Natural killer cell (primary cell): Measurements from ENCODE around the gene RSU1. TPM values are rescaled to one million over a fixed set of nuclear protein-coding genes. Genes with fewer than 3 reads are reported as not detected.
A peak's percentile ranks its signal among the peaks of the same experiment; 100 is the strongest.

Experiments used
- ATAC-seq, 3 donors: fragments of 150-1000 bp in 2 of 3; fragments of 200-7000 bp in 1 of 3; cut with Tn5 transposase; 1 replicate in 1 of 3; 2 replicates in 2 of 3; pipeline ENCODE4 v1.10.0; 2021; ENCODE audit warnings: mild to moderate bottlenecking in 2 of 3, moderate library complexity in 2 of 3
- DNase-seq, 2 donors: peaks; one replicate each; pipeline versions ENCODE4 v3.0.0 to v3.0.0-alpha.2; 2013 to 2021; ENCODE audit warnings: mixed read lengths in 1 of 2
- H3K27ac ChIP-seq: one replicate; pipeline ENCODE4 v1.5.1; 2013; ENCODE audit warnings: mild to moderate bottlenecking, low read length
- H3K27me3 ChIP-seq: one replicate; pipeline ENCODE4 v1.6.1; 2013; ENCODE audit warnings: low read length; ENCODE audit not compliant: control insufficient read depth, insufficient read depth
- H3K36me3 ChIP-seq: one replicate; pipeline ENCODE4 v1.6.1; 2013; ENCODE audit warnings: low read length; ENCODE audit not compliant: control insufficient read depth, insufficient read depth
- H3K4me1 ChIP-seq: one replicate; pipeline ENCODE4 v1.6.1; 2013; ENCODE audit warnings: low read length; ENCODE audit not compliant: control insufficient read depth, insufficient read depth
- H3K4me3 ChIP-seq: one replicate; pipeline ENCODE4 v1.5.1; 2013; ENCODE audit warnings: low read length
- H3K9me3 ChIP-seq: one replicate; pipeline ENCODE4 v1.6.1; 2013; ENCODE audit warnings: low read length; ENCODE audit not compliant: control insufficient read depth, insufficient read depth
- H3K27ac Mint-ChIP-seq, 2 donors: one replicate each; pipeline ENCODE4 v1.8.0; 2022; ENCODE audit warnings: mild to moderate bottlenecking in 2 of 2, mixed read lengths in 2 of 2, moderate library complexity in 1 of 2
- H3K27me3 Mint-ChIP-seq, 2 donors: one replicate each; pipeline ENCODE4 v1.8.0; 2022; ENCODE audit warnings: low read depth in 2 of 2, mixed read lengths in 2 of 2
- H3K36me3 Mint-ChIP-seq: one replicate; pipeline ENCODE4 v1.8.0; 2022; ENCODE audit warnings: mixed read lengths
- H3K4me1 Mint-ChIP-seq, 2 donors: one replicate each; pipeline ENCODE4 v1.8.0; 2022; ENCODE audit warnings: mixed read lengths in 2 of 2
- H3K4me3 Mint-ChIP-seq: one replicate; pipeline ENCODE4 v1.8.0; 2022; ENCODE audit warnings: mild to moderate bottlenecking, moderate library complexity, mixed read lengths
- H3K9me3 Mint-ChIP-seq, 2 donors: one replicate each; pipeline ENCODE4 v1.8.0; 2022; ENCODE audit warnings: mixed read lengths in 2 of 2
- WGBS: methylation state at CpG from one replicate; pipeline ENCODE4 v1.1.7; 2013; ENCODE audit warnings: missing lambda C conversion rate; ENCODE audit not compliant: insufficient coverage; 5-methylcytosine and 5-hydroxymethylcytosine counted together
- intact Hi-C: fragments of 100-400 bp; cut with micrococcal nuclease; formaldehyde crosslinking; loops from one replicate; pipeline ENCODE4 v1.14.2; 2022
- total RNA-seq, 4 donors: library from RNA; stranded (reverse); fragments of 120-200 nt in 1 of 4; gene quantifications; one replicate each; pipeline versions ENCODE4 v1.2.3 to v1.2.4, GENCODE V29; 2013 to 2022
- TF ChIP-seq, protein P1 (sequence below): fragments of 200-600 bp; IDR thresholded peaks from one replicate; pipeline ENCODE4 v1.8.0; 2022; ENCODE audit warnings: antibody characterized with exemption

The RSU1 gene
- total RNA-seq, 3 donors from 2014 or later (not counting 1 experiment from before 2014, with no cell fraction given) = 75.0 to 85.3 (median 80.0) TPM

- Histone ChIP-seq H3K9me3 (no peaks in the 10 kb centered on the region), H3K27me3 (no peaks in the 10 kb centered on the region), H3K27ac (no peak overlapping the region), H3K4me3 (no peak overlapping the region), H3K4me1 (peaks cover 11% of the 10 kb centered on the region), H3K36me3 (no peaks in the 10 kb centered on the region)
- H3K27ac Mint-ChIP-seq = peak overlapping the region in 1 of 2 donors; percentile 47
- H3K4me3 Mint-ChIP-seq = peak overlapping the region; percentile 52
- DNase-seq (peak in 1 of 2 donors; percentile 3), ATAC-seq (peak; percentile 42 to 97 (median 52))
- H3K27me3 Mint-ChIP-seq = no peaks in the 10 kb centered on the region
- intact Hi-C loops = no loop called here
- TF ChIP-seq, protein P1, sequence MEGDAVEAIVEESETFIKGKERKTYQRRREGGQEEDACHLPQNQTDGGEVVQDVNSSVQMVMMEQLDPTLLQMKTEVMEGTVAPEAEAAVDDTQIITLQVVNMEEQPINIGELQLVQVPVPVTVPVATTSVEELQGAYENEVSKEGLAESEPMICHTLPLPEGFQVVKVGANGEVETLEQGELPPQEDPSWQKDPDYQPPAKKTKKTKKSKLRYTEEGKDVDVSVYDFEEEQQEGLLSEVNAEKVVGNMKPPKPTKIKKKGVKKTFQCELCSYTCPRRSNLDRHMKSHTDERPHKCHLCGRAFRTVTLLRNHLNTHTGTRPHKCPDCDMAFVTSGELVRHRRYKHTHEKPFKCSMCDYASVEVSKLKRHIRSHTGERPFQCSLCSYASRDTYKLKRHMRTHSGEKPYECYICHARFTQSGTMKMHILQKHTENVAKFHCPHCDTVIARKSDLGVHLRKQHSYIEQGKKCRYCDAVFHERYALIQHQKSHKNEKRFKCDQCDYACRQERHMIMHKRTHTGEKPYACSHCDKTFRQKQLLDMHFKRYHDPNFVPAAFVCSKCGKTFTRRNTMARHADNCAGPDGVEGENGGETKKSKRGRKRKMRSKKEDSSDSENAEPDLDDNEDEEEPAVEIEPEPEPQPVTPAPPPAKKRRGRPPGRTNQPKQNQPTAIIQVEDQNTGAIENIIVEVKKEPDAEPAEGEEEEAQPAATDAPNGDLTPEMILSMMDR = no peak
- 73% methylated on average over 12 of the region's 13 CpGs for WGBS
- no peaks in the 10 kb centered on the region for H3K36me3 Mint-ChIP-seq
- H3K4me1 Mint-ChIP-seq = peaks cover 37 to 42% of the 10 kb centered on the region in 2 donors
- no peaks in the 10 kb centered on the region for H3K9me3 Mint-ChIP-seq
These were observed 170.8 kb downstream of the RSU1 start for GRCh38 chr10:16646181-16647059.

GRCh38 chr10:16644146-16644545, 173.1 kb downstream of the RSU1 start:
- 63% methylated on average over 4 of the region's 5 CpGs for WGBS
- DNase-seq (no peak), ATAC-seq (no peak)
- Mint-ChIP-seq H3K4me3 (no peak overlapping the region), H3K4me1 (peaks cover 45 to 49% of the 10 kb centered on the region in 2 donors), H3K27ac (no peak overlapping the region), H3K36me3 (no peaks in the 10 kb centered on the region), H3K27me3 (no peaks in the 10 kb centered on the region), H3K9me3 (no peaks in the 10 kb centered on the region)
- Histone ChIP-seq H3K4me1 (peaks cover 17% of the 10 kb centered on the region), H3K36me3 (no peaks in the 10 kb centered on the region), H3K27me3 (no peaks in the 10 kb centered on the region), H3K4me3 (no peak overlapping the region), H3K9me3 (no peaks in the 10 kb centered on the region), H3K27ac (no peak overlapping the region)
- intact Hi-C loops = no loop called here
- TF ChIP-seq, protein P1 = no peak

DNA sequence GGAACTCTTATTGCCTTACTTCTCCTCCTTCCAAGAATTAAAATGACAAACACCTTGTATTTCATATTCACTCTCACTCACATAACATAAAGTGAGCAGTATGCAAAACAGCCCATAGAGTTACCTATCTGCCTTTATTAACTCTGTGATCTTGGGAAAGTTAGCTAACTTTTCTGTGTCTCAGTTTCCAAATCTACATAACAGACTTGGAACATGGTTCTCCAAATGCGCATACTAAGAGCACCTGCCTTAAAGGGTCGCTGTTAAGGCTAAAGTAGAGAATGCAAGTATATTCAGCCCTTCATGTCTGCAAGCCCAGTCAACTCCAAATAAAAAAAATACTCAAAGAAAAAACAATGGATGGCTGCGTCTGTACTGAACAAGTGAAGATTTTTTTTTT, 173.7 kb downstream of the RSU1 start:
- Mint-ChIP-seq H3K27me3 (no peaks in the 10 kb centered on the region), H3K4me1 (peaks cover 45 to 54% of the 10 kb centered on the region in 2 donors), H3K4me3 (no peak overlapping the region), H3K36me3 (no peaks in the 10 kb centered on the region), H3K27ac (no peak overlapping the region), H3K9me3 (no peaks in the 10 kb centered on the region)
- no peaks in the 10 kb centered on the region for H3K36me3 ChIP-seq
- TF ChIP-seq, protein P1 = no peak
- no peaks in the 10 kb centered on the region for H3K27me3 ChIP-seq
- WGBS = 87% methylated on average over 3 of the region's 3 CpGs
- H3K4me3 ChIP-seq = no peak overlapping the region
- ATAC-seq (no peak), DNase-seq (no peak)
- no peaks in the 10 kb centered on the region for H3K9me3 ChIP-seq
- intact Hi-C loops = no loop called here
- no peak overlapping the region for H3K27ac ChIP-seq
- H3K4me1 ChIP-seq = peaks cover 17% of the 10 kb centered on the region
